Kidney tubule cell (primary cell): ENCODE measurements around the gene SNTA1.
"Not testable (repeated sequence)": the region's sequence is repeated elsewhere in the genome, so short reads cannot be mapped to it uniquely, and the experiment has no call there.

Source experiments
- DNase-seq: peaks from one replicate; pipeline ENCODE4 v3.0.0-alpha.2; 2018; ENCODE audit warnings: low spot score

SNTA1 gene

GRCh38 chr20:33393609-33394008 lies 50.0 kb downstream of the SNTA1 start:
- DNase-seq = no peak

- no peak for DNase-seq
Observed at GRCh38 chr20:33391722-33392415, 51.7 kb downstream of the SNTA1 start.

GRCh38 chr20:33389326-33389725 lies 54.2 kb downstream of the SNTA1 start:
- not testable (repeated sequence) for DNase-seq

- DNase-seq = no peak
Observed at GRCh38 chr20:33388268-33388667, 55.3 kb downstream of the SNTA1 start.

GRCh38 chr20:33387177-33387576 lies 56.4 kb downstream of the SNTA1 start:
- peak; percentile 70 for DNase-seq

- DNase-seq = no peak
Observed at GRCh38 chr20:33386673-33387072, 56.9 kb downstream of the SNTA1 start.

GRCh38 chr20:33377366-33377765 lies 66.2 kb downstream of the SNTA1 start:
- DNase-seq = no peak

GRCh38 chr20:33373735-33374605 lies 69.6 kb downstream of the SNTA1 start:
- peak; percentile 94 for DNase-seq

GRCh38 chr20:33372993-33373441 lies 70.5 kb downstream of the SNTA1 start:
- DNase-seq = peak; percentile 53

- peak; percentile 88 for DNase-seq
Observed at GRCh38 chr20:33370291-33370690, 73.3 kb downstream of the SNTA1 start.

GRCh38 chr20:33362898-33363297 lies 80.7 kb downstream of the SNTA1 start:
- DNase-seq = no peak

GRCh38 chr20:33359399-33360261 lies 83.9 kb downstream of the SNTA1 start:
- no peak for DNase-seq
